SKM-1 (cell line): ENCODE measurements around the gene SPRR1A.

Experiments used
- DNase-seq: peaks from one replicate; lab custom pipeline; 2025; ENCODE audit not compliant: unreplicated experiment; lab: John Stamatoyannopoulos, UW

The SPRR1A gene

DNA sequence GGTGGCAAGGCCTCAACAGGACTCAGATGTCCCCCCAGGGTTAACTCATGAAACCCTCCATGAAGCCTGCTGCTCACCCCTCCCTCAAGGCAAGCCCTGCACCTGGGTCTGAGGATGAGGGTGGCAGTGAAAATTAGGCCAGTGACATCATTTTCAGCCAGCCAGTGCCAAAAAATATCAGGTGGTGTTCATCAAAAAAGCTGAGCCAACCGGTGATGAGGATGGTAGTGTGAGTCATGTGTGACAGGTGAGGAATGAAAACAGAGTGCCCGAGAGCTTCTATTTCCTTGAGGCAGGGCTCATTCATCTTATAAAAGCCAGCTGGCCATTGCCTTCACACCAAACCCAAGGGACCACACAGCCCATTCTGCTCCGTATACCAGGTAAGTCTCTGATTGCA, at the start of gene SPRR1A:
Gene SPRR1A, plus strand, starts transcription at position 339 of the 400 bp plus-strand sequence. CDS start 1,150 bp downstream, outside the sequence.
- no peak for DNase-seq

DNA sequence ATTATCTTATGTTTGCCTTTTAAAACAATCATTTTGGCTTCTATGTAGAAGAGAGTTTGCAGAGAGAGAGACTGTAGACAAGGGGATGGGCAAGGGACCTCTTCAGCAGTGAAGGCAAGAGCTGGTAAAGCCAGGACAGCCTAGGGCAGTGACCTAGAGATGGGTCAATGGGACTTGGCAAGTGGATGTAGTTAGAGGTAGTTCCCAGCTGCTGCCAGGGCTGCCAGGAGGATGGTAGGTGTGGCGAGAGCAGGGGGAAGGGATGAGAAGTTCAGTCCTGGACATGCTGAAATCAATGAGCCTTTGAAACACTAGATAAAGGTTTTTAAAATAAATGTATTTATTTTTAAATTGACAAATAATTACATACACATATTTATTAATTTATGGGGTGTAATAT, 43.3 kb upstream of the SPRR1A start:
- no peak for DNase-seq

- no peak for DNase-seq
Observed at GRCh38 chr1:152941037-152941711, 42.7 kb upstream of the SPRR1A start.

DNA sequence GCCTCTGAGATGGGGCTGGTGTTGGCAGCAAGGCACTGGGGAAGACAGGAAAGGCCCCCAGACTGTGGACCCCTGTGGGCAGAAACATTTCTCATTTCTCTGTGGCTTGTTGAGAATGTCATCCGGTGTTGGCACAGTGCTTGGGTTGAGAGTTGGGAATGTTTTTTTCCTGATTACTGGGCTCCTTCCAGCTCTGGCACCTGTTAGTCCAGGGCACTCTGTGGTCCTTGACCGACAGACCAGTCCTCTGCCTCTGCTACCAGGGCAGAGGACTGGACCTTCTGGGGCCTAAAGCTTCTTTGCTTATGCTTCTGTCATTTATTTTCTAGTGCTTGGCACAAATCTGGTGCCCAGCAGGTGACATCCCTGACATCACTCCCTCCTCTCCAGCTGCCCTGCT, 41.7 kb upstream of the SPRR1A start:
- DNase-seq, result no peak

- DNase-seq, result no peak
Observed at GRCh38 chr1:152946248-152946647, 37.6 kb upstream of the SPRR1A start.

- DNase-seq, result no peak
Observed at GRCh38 chr1:152946651-152947256, 37.1 kb upstream of the SPRR1A start, which contains the start of gene SPRR5. SPRR5 (plus strand) TSS chr1:152947206; CDS start chr1:152948555, 1,349 bp downstream.

DNA sequence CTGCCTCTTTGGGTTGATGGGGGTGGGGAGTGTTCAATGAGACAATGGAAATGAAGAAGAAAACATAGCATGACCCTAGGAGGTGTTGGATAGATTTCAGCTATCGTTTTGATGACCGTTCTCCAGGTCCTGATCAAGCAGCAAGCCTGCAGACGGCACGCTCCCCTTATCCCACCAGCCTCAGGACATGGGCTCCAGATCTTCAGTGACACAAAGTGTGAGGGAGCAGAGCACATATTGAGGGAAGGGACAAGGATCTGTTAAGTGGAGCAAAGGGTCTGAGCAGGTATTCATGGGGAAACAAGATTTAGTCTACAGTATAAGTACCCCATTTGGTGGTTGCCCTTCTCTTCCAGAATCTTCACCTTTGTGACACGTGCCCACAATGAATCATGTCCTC, 32.2 kb upstream of the SPRR1A start:
- no peak for DNase-seq

DNA sequence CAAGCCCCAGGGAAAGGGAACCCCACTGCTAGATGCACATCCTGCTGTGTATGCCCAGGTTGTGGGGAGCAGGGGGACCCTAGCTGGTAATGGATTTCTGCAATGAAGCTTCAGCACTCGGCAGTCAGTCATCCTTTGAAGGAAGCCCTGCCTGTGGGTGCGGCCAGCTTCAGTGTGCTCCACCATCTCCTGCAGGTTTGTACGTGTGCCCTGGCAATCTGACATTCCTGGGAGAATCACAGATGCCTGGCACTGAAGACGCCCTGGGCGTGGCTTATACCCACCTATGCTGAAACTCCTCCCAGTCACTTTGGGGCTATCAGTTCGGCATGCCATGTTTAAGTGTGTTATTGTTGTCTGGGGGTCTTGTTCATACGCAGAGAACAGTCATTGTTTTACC, 30.1 kb upstream of the SPRR1A start:
- DNase-seq, result no peak

GRCh38 chr1:152954436-152954835, 29.4 kb upstream of the SPRR1A start:
- no peak for DNase-seq

DNA sequence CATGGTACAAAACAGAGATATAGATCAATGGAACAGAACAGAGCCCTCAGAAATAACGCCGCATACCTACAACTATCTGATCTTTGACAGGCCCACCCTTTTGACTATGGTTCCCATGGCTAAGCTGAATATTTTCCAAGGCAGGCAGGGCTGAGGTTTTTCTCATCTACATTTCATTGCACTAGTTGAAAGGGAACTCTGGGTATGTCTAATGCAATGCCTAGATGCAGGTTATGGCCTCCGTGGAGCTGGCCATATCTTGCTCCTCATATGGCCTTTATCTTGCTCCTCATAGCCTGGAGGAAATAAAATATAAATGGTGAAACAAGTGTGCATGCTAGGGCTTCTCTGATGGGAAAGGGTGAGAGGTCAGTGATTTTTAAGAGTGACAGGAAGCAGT, 26.3 kb upstream of the SPRR1A start:
- DNase-seq, result no peak

DNA sequence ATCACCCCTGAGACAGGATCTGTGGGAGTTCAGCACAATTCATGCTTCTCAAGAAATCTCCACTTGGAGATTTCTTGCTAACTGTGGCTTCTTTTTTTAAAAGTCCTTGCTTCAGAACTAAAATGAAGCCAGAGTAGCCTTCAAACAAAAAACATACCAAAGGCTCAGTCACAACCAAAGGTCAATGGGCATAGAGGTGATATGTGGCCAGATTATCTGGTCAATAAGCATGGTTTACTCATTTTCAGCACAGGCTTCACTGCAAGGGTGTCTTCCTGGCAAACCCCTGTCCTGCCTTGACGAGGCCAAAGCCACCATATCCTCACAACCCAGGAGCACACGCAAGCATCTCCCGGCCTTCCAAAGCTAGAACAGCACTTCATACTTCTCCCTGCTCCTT, 24.6 kb upstream of the SPRR1A start:
- DNase-seq, result no peak

GRCh38 chr1:152959801-152960451, 24.0 kb upstream of the SPRR1A start:
- no peak for DNase-seq

DNA sequence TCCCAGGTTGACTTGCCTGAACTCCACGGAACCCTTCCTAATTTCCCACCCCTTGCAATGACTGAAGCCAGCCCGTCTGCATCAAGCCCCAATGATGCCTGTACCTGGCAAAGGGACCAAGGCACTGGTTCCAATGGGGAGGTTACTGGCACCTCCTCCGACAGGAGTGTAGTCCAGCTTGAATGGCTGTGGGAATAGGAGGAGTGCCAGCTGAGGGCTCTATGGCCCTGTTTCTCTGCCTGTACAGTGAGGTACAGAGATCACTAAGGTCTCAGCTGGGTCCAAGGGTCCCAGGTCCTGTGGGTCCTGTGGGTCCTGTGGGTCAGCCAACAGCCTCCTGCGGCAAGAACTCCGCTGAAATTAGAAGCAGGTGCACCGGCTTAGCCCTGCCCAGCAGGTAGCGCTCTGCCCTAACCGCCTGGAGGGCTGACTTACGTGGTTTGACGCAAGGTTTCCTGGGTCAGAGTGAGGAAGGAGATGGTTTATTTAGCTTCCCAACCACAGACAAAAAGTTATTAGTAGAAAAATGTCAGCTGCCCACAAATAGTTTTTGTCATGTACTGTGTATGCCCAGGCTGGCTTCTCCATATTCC, 23.3 kb upstream of the SPRR1A start:
- no peak for DNase-seq

DNA sequence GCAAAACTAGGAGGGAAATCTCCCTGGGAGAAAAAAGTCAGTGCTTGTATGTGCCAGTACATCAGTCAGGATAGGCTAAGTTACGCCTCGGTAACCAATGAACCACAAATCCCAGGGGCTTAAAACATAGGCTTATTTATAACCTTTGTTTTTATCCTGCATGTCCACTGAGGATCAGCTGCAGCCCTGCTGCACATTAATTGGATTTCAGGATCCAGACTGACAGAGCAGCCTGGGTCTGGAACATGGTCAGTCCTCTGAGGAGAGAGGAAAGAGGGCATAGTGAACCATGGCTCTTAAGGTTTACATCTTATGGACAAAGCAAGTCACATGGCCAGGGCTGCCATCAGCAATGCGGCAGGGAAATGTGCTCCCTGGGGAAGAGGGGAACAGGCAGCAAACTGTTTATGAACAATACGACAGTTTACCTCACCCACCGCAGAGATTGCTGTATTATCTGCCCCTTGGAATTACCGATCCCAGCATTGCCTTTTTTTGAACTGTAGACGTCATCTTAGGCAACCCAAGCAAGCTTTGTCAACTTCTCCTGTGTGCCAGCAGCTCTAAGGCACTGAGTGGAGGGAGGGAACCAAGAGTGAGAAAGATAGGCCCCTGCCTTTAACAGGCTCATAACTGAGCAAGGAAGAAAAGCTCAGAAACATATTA, 22.5 kb upstream of the SPRR1A start:
- no peak for DNase-seq

GRCh38 chr1:152962876-152963415, 20.9 kb upstream of the SPRR1A start:
- DNase-seq, result no peak

GRCh38 chr1:152964536-152964935, 19.3 kb upstream of the SPRR1A start:
- DNase-seq, result no peak

DNA sequence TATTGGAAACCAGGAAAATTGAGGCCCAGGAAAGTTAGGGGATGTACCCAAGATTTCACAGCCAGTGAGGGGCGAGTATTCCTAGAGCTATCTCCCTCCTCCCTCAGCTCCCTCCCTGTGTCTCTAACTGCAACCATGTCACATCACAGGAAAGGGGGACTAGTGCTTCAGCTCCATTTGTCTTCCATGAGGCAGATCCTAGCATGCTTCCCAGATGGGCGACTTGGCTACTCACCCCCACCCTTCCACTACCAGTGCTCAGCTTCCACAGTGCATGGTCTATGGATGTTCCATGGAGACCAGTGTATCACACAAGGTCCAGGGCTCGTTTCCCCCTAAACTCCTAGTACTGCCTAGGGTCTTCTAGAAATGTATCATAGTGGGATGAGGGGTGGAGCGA, 18.0 kb upstream of the SPRR1A start:
- DNase-seq, result no peak

DNA sequence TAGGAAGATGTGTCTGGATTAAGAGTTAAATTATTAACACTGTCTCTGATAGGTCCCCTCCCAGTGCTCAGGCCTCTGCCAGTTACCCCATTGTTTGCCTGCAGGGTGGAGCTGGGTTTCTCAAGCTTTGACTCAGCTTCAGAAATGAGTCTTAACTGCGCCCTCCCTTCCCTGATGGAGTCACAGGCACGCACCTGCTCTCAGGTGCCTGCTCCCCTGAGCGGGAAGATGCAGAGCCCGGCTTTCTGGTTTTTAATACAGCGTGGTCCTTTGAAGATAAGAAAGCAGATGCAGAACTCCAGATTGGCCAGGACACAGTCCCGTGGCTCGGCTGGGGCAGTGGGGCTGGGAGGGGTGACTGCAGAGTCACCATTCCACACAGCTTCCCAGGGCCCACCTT, 16.7 kb upstream of the SPRR1A start:
- no peak for DNase-seq

- DNase-seq, result no peak
Observed at GRCh38 chr1:152968248-152968647, 15.6 kb upstream of the SPRR1A start.

DNA sequence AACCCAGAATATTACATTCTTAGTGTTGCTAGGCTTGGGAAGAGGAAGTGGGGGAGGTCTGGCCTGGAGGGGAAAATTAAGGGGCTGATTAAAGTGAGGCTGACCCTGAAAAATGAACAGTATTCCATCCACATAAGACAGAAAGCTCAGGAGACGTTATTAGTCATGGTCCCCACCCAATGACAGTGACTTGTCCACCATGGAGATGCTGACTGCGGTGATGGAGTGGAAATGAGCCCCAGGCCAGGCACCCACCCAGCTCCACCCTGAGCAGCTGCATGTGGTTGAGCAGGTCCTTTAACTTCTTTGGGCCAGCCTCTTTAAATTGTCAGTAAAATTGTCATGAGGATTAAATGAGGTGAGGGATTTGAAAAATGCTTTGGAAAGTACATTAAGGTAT, 14.8 kb upstream of the SPRR1A start:
- no peak for DNase-seq

DNA sequence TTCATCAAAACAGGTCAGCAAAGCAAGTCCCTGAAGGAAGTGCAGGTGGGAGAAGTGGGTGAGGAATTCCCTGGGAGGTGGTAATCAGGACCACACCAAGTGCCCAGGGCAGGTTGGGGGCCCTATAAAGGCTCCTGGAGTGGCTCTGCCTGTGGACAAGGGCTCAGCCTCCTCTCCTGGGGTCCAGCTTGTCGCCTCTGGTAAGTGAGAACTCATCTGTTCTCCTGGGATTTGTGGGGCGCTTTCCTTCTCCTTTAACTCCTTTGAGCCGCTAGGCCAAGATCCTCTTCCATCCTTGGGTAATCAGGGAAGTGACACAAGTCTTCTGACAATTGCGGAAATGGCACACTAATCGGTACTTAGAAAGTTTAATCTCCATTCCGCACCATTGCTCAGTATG, 13.4 kb upstream of the SPRR1A start, which contains the start of gene SPRR4:
Gene SPRR4, plus strand, starts transcription at position 154 of the 400 bp plus-strand sequence. CDS start 1,243 bp downstream, outside the sequence.
- no peak for DNase-seq
